Left cardiac atrium (tissue), 4 donors: ENCODE results near the gene ANKRD53. TPM values are rescaled to one million over a fixed set of nuclear protein-coding genes. Genes with fewer than 3 reads are reported as not detected.

Source experiments
- ATAC-seq, 2 donors: fragments of 200-7000 bp; cut with Tn5 transposase; one replicate each; pipeline ENCODE4 v1.9.1; 2020; ENCODE audit warnings: mild to moderate bottlenecking in 2 of 2, moderate library complexity in 2 of 2
- DNase-seq: peaks from one replicate; pipeline ENCODE4 v3.0.0-alpha.2; 2020
- intact Hi-C, 2 donors: fragments of 100-400 bp; cut with DNase I; formaldehyde crosslinking; loops; one replicate each; pipeline versions ENCODE4 v1.14.1 to v1.15.1; 2022 to 2023
- total RNA-seq, 2 donors: library from RNA; stranded (reverse); fragmentation: NEBNext Ultra II Directional; extraction: Animal tissue kit (Norgen Biotek cat#: 25700); gene quantifications; one replicate each; pipeline ENCODE4 v1.2.1, GENCODE V29; 2021
- donor health status: DM: no; HTN: yes; CAD: no.
- donor health status: DM: no; HTN: yes; CAD: no; lungs with severe emphysema.
- donor health status: DM: yes; HTN: yes; CAD: no.
- donor health status: Dilated cardiomyopathy.

The ANKRD53 gene
- total RNA-seq, 2 donors from 2014 or later, result 1.8 to 2.3 TPM

DNA sequence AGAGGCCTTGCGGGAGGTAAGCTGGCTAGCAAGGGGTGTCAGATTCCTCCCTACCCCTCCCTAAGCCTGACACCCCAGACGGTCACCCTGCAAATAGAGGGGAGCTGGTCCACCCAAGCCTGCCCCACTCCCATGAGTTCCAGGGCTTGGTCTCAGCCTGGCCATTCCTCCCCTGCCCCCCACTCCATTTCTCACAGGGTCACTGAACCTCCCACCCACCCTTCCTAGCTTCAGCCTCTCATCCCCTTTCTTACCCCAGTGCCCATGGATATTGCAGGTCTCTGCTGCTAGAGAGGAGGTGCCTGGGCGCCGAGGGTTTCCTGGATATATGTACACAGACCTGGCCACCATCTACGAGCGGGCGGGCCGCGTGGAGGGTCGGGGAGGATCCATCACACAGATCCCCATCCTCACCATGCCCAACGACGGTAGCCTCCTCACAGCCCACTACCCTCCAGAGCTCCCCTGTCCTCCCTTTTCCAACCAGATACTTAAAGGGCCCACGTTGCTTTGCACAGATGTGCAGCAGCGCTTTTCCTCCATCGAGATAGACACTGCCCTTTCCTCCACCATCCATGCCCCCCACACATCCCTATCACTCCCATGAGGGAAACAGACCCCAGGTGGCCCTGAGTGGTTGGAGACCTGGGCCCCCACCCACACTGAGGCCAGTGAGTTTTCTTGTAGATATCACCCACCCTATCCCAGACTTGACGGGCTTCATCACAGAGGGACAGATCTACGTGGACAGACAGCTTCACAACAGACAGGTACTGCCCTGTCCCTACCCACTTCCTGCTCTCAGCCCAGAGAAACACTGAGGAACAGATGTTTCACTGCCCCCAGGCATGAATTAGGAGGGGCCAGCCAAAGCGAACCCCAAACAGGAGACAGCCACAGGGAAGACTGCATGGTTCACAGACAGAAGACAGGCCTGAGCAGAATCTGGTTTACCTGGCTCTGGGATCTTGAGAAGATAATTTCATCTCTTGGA lies 15.2 kb upstream of the ANKRD53 start:
- ATAC-seq (no peak), DNase-seq (no peak)
- intact Hi-C loops, result no loop called here

DNA sequence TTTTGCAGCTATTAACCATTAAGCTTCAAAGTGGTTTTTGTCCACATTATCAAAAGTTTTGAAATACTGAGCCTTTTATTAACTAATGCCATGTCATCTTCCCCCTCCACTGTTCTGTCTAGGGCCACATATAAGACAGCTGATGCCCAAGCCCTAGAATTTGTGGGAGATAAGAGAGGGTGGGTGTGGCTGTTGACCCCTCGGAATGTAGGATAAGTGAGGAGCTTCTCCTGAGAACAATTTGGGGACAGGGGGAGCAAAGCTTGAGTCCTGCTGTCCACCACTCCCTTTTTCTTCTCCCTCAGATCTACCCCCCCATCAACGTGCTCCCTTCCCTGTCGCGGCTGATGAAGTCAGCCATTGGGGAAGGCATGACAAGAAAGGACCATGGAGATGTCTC lies 14.3 kb upstream of the ANKRD53 start:
- ATAC-seq, result no peak
- no peak for DNase-seq
- intact Hi-C loops, result no loop called here

DNA sequence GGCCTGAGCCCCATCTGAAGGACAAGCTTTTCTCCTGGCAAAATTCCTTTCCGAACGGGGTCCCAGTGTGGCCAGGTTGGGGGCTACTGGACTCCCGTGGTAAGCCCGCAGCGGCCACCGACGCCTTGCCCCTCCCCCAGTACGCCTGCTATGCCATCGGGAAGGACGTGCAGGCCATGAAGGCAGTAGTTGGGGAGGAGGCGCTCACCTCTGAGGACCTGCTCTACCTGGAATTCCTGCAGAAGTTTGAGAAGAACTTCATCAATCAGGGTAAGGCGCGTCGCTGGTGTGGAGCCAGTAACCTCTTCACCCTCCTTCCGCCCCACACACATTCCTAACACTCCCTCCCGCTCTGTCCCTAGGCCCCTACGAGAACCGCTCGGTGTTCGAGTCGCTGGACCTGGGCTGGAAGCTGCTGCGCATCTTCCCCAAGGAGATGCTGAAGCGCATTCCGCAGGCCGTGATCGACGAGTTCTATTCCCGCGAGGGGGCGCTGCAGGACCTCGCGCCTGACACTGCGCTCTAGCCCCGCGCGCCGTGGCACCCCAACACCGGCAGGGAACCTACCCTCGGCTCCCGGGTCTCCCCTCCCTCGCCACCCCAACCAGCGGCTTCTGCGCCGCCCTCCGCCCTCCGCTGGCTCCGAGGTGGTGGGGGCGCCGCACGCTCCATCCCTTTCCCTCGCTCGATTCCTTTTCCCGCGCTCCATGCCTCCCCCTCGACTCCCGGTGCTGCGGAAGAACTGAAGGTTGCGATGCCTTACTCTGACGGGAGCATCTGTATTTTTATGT lies 13.6 kb upstream of the ANKRD53 start:
- intact Hi-C loops, result no loop called here
- ATAC-seq (peak; percentile 85), DNase-seq (peak; percentile 82)

DNA sequence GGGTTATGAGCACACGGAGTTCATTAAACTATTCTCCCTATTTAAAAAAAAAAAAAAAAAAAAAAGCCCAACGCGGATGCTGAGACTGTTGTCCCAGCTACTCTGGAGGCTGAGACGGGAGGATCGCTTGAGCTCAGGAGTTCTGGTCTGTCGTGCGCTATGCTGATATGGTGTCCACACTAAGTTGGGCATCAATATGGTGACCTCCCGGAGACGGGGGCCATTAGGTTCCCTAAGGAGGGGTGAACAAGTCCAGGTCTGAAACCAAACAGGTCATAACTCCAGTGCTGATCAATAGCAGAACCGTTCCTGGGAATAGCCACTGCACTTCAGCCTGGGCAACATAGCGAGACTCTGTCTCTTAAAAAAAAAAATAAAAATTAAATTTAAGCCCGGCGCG lies 12.9 kb upstream of the ANKRD53 start:
- DNase-seq (no peak), ATAC-seq (no peak)
- intact Hi-C loops, result no loop called here

DNA sequence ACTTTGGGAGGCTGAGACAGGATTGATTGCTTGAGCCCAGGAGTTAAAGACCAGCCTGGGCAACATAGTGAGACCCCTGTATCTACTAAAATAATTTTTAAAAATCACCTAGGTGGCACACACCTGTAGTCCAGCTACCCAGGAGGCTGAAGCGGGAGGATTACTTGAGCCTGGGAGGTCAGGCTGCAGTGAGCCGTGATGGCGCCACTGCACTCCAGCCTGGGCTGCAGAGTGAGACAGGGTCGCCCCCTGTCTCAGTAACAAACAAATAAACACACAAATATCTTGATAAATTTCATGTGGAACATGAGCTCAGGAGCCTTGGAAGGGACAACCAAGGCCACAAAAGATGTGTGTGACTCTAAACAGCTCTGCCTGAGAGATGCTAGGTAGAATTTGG lies 11.7 kb upstream of the ANKRD53 start:
- intact Hi-C loops, result no loop called here
- no peak for DNase-seq

DNA sequence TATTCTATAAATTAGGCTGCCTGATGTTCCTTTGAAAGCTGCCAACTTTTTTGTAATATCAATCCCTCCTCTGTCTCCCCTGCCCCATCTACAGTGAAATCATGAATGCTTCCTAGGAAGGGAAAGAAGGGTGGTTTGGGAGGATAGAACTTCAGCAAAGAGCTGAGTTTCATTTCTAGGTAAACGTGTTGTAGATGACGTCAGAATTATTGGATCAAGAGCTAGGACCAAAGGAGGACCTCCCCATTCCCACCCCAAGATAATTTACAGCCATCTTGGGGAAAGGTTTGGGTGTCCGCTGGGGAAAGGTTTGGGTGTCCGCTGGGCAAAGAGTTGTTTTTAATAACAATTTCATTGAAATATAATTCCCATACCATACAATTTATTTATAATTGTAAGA lies 11.2 kb upstream of the ANKRD53 start:
- DNase-seq (no peak), ATAC-seq (no peak)
- intact Hi-C loops, result no loop called here

More for the DNA sequence above, 11.7 kb upstream of the ANKRD53 start:
- ATAC-seq, result no peak

DNA sequence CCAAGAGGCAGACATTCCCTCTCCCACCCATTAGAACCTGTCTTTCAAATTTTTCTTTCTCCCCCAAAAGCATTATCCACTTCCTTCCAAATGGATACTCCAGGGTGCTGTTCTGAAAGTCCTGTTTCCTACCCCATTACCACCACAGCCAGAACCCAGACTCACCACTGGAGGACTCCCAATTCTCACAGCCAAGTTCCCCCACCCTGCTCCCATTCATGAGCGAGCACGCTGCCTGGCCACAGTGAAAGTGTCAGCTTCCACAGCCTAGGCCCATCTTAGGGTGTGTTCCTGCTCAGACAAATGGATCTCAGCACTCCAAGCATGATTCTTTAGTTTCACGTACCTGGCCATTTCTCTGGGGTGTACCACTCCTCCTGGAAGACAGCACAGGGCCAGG lies 3.8 kb upstream of the ANKRD53 start:
- DNase-seq (no peak), ATAC-seq (no peak)
- intact Hi-C loops, result no loop called here

DNA sequence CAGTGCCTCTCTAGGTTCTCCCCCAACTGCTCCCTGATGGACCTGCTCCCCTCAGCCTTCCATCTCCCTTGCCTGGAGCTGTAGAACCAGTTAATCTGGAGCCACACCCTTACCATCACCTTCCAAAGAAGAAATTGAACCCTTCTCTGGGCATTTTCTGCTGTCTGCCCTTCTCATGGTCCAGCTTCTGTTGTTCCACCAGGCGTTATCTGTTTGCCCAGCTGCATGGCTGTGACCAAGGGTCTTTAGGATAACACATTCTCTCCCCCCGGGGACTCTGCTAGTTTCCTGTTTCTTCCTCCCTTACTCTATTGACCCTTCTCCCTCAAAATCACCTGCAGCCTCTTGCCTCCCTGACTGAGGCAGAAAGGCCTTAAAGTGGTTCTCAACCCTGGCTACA lies 3.2 kb upstream of the ANKRD53 start:
- ATAC-seq (no peak), DNase-seq (no peak)
- intact Hi-C loops, result no loop called here

DNA sequence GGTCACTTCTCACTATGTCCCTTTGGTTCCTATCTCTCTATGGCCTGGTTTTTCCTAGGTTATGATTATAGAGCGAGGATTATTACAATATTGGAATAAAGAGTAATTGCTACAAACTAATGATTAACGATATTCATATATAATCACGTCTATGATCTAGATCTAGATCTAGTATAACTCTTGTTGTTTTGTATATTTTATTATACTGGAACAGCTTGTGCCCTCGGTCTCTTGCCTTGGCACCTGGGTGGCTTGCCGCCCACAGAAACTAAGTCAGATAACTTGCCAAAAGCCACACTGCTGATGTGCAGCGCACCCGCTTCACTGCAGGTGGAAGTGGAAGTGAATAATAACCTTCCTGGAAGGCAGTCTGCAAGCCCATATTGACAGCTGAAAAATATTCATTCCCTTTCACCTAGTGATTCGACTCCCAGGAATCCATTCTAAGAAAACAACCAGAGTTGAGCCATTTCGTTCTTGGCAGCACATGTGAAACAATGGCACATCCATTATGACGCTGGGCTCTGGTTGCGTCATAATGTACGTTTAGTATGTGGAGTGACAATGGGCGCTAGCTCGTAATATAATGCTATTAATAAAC lies 725 bp upstream of the ANKRD53 start:
- DNase-seq, result peak; percentile 48
- peak; percentile 5 to 20 for ATAC-seq
- intact Hi-C loops, result no loop called here

DNA sequence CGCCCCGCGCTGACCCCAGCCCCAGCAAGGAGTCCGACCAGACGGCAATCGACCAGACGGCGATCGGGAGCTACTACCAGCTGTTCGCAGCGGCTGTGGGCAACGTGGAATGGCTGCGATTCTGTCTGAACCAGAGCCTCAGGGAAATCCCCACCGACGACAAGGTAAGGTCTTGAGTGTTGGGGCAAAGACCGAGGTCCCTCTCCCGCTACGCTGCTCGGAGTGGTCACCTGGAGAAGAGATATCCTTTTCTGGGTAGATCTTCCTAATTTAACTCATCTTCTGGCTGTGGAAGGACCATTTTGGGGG lies 704 bp downstream of the ANKRD53 start:
- DNase-seq (no peak), ATAC-seq (no peak)
- intact Hi-C loops, result no loop called here

DNA sequence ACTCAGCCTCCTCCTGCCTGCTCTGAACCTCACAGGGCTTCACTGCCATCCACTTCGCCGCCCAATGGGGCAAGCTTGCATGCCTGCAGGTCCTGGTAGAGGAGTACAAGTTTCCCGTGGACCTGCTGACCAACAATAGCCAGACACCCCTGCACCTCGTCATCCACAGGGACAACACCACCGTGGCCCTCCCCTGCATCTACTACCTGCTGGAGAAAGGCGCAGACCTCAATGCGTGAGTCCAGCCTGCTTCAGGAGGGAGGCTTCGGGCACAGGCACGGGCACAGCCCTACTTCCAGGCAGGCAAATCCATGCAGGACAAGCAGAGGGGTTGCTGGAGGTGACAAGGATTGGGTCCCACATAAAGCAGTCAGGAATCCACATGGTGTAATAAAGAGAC lies 1.2 kb downstream of the ANKRD53 start:
- no peak for ATAC-seq
- intact Hi-C loops, result no loop called here
- DNase-seq, result no peak

DNA sequence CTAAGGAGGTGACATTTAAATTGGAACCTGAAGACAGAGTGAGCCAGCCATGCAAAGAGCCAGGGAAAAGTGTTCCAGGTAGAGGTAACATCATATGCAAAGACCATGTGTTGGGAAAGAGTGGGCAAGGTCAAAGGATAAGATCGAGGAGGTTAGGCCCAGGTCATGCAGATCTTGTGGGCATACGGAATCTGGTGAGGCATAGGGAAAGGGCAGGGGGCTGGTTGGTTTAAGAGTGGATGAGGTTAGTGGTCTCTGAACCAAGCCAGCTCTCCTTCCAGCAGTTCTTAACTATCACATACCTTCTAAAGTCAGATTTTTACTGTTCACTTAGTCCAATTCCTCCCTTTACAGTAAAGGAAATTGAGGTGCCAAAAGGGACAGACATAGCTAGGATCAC lies 3.0 kb downstream of the ANKRD53 start:
- ATAC-seq, result no peak

DNA sequence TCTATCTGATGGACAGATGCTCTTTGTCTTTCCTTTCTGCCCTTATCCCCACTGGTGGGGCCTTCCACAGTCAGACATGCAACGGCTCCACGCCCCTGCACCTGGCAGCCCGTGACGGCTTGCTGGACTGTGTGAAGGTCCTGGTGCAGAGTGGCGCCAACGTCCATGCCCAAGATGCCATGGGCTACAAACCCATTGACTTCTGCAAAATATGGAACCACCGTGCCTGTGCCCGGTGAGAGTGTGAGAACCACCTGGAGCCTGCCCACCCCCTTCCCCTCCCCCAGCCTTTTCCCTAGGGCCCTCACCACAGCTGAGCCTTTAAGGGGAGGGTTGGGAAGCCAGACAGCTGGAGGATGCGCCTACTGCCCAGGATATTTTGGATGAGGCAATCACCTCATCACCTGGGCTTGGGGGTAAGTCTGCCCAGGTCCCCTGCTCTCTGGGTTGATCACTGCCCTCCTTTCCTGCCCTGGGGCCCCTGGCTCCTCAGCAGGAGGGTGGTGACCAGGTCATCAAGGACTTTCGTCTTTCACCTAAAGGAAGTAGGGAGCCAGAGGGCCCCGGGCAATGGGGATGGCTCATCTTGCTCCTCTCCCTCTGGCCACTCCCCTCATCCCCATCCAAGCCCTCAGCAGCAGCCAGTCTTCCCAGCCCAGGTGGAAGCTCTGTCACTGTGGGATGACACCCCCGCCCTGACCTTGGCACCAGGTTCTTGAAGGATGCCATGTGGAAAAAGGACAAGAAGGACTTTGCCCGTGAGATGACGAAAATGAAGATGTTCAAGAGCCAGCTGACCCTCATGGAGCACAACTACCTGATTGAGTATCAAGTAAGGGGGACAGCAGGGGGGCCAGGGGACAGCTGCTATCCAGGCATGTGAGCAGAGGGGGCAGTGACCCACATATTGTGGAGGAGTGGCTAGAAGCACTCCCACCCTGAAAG lies 3.7 kb downstream of the ANKRD53 start:
- intact Hi-C loops, result no loop called here
- DNase-seq (no peak), ATAC-seq (no peak)

More for the DNA sequence above, 3.0 kb downstream of the ANKRD53 start:
- DNase-seq, result no peak
- intact Hi-C loops, result no loop called here

DNA sequence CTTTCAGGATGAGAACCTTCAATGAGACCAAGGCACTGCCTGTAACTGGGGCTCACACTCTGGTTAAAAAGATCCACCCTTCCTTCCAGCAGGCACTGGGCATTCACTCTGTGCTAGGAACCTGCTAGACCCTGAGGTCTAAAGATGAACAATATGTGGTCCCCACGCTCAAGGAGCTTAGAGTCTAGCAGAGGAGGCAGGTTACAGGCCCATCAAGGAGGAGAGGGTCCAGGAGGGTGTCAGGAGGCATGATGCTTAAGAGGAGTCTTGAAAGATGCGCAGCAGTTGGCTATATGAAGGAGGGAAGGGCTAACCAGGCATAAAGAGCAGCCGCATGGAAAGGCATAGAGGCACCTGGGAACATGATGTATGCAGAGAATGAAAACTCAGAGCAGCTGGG lies 4.5 kb downstream of the ANKRD53 start:
- ATAC-seq (no peak), DNase-seq (no peak)
- intact Hi-C loops, result no loop called here

DNA sequence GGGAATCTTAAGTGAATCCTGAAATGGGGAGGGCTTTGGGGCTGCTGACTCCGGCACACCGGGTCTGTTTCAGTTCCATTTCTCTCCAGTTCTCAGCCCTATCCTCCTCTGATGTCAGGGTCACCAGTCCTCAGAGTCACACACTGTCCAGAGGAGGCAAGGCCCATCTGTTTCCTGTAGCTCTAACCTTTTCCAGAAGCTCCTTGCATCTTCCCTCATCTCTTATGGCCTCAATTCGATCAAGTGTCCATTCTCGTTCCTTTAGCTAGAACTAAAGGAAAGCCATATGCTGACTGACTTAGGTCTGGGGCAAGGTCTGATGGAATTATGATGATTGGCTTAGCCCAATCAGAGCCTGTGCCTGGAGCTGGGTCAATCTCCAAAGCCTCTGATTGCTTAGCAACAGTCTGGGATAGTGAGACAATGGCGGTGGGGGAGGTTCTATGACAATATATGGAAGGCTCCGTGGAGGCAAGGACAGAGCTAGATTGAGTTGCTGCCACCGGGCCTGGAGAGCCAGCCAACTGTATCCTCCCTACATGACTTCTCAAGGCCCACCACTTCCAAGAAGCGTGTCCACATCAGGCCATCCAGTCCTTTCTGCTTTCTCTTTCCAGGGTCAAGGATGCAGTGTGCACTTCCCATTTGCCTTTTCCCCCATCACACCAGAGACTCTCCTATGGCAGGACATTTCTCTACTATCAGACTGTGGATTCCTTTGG lies 5.2 kb downstream of the ANKRD53 start:
- no peak for DNase-seq
- no peak for ATAC-seq
- intact Hi-C loops, result no loop called here

DNA sequence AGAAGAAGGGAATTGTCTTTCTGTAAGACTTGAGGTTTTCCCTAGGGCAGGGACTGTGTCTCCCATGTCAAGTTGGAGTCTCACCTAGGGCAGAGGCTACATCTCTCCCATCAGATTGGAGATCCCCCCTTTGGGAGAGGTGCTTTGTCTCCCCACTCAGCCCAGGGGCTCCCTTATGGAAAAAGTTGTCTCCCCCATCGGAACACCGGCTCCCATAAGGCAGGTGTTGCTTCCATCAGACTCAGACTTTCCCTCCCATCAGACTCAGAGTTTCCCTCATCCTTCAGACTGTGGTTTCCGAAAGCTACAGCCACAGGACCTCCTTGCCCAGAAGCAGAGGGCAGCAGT lies 5.8 kb downstream of the ANKRD53 start:
- intact Hi-C loops, result no loop called here
- no peak for ATAC-seq
- DNase-seq, result no peak

DNA sequence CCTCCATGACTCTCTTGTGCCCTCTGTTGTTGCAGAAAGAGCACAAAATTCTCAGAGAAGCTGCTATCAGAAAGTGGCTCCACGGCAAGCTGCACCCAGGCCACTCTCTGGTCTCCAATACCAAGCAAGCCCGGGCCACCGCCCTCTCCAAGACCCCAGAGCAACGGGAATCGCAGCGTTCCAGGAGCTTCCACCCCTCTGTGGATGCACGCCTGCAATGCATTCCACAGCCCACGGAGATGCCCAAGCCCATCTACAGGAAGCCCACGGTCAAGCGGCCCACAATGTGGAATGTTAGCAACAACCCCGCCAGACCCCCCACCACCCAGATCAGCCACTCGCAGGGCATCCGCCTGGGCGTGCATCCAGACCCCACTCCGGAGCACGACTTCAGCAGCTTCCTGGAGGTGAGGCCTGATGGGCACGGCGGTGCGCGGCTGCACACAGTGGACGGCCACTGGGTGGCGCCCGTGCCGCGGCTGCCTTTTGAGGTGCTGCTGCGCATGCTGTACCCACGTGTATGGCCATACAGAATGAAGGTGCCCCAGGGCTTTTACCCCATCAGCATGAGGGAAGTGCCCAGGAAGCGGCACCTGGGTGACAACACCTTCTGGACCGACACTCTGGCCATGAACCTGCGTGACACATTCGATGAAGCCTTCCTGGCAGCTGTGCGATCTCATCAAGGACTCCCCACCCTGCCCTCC lies 6.3 kb downstream of the ANKRD53 start:
- intact Hi-C loops, result no loop called here
- DNase-seq (peak; percentile 77), ATAC-seq (peak; percentile 78 to 87)

DNA sequence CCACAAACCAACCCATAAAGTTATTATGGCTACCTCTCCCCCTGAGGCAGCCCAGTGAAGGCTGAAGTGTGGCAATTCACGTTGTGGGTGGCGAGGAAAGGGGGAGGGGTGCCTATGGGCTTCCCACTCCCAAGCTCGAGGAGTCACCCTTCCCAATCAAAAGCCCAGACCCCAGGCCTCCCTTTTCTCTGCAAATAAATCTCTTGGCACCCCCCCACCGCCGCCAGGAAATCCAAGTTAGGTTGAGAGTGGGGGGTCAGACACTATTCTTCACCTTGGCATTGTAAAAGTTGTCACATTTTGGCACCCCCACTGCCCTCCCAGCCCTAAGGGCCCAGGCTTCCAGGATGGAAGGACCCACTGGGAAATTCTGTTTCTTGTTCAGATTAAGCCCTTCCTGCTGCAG lies 6.9 kb downstream of the ANKRD53 start:
- intact Hi-C loops, result no loop called here
- DNase-seq, result no peak
- no peak for ATAC-seq
